Measurements from ENCODE around the gene PARD3.

The PARD3 gene

DNA sequence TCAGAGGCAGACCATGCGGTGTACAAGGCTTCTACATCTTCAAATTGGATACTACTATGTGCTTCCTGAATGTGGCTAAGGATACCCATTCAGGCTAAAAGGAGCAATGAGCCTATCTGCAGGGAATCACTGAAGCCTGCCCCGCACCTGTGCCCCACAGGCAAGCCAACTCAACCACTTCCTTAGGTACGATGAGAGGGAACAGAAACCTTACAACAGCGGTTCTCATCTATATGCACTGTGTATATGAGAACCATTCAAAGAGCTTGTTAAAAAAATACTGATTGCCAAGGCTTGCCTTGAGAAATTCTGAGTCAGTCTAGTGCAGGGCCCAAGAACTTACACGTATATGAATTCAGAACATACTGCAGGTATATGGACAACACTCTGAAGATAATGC lies 679.6 kb downstream of the PARD3 start:
- DNase-seq (ENCODE audit: low read depth in 2 of 2): no peak

GRCh38 chr10:34134602-34135001 lies 680.5 kb downstream of the PARD3 start:
- no peak for DNase-seq (ENCODE audit: low read depth in 2 of 2)

DNA sequence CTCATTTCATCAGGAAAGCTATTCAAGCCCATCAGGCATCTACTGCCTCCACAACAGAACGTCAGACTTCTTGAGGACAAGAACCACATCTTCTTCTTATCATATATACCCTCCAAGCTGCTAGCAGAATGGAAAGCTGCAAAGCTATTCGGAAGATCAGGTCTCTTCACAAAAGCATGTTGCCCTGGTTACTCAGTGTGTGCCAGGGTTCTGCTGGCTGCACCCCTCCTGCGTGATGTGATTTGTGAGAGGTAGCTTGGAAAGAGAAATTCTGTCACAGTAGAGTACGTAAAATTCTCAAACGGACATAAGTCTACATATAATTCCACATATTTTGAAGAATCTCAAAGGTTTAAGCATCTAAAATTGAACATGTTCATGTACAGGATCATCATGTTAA lies 681.7 kb downstream of the PARD3 start:
- no peak for DNase-seq (ENCODE audit: low read depth in 2 of 2)

DNA sequence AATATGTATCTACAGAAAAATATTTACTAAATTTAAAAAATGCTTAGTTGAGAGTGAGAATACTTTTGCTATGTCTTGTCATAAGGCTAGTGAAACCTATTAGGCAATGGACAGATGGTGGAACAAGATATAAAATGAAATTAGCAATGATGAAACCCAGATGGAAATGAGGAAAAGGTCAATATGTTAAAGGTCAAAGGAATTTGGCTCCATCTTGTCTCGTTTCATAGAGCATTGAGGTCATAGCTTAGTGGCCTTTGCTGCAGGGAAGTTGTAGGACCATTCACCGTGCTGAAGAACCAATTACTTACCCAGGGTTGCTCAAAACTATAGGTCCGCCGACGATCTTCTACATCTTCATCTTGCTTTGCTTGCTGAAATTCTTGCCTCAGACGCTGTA lies 683.9 kb downstream of the PARD3 start:
- no peak for DNase-seq (ENCODE audit: low read depth in 2 of 2)

DNA sequence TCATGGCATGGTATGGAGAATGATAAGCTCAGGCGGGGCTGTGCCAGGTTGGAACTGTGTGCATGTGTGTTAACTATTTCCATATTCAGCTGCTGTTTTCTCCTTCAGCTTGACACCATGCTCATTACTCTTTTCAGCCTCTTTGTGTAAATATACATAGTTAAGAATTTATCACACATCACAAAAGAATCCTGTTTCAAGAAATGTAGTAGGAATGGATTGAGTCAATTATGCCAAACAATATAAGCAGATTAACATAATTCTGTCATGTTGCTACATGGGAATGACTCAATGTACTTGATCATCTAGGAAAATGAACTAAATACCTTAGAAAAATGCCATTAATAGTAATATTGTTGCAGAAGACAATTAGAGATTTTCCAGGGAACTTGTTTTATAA lies 687.4 kb downstream of the PARD3 start:
- no peak for DNase-seq (ENCODE audit: low read depth in 2 of 2)

DNA sequence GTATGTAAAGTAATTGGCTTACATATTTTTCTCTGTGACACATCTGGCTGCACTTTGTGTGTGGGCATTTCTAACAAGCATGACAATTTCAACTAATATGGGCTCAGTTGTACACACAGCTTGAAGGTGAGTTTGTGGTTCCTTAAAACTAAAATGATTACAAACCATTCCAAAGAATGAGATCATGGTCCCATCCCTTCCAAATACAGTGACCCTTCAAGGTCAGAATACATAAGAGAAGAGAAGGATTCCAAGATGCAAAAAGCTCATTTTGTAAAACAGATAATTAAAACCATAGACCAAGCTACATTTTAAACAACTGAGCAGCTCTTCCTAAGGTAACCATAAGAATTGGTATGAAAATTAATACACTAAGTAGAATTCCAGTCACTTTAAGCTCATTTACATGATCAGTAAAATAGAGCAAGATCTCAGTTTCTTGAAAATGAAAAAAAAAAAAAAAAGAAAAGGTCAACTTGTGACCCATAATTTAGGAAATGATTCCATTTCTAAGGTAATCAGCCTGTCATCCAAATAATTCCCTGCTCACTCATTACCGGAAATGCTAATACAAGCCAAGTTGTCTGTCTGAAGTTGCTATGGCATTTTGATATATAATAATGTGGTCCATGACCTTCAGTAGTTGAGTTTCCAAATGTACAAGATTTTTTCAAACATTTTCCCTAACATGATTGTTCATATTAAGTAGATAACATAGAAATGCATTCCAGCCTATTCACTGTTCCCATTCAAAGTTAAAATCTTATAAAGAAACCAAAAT lies 688.5 kb downstream of the PARD3 start:
- no peak for DNase-seq (ENCODE audit: low read depth in 2 of 2)

GRCh38 chr10:34125702-34126101 lies 689.4 kb downstream of the PARD3 start:
- no peak for DNase-seq (ENCODE audit: low read depth in 2 of 2)

GRCh38 chr10:34124522-34125035 lies 690.5 kb downstream of the PARD3 start:
- DNase-seq (ENCODE audit: low read depth in 2 of 2): no peak

DNA sequence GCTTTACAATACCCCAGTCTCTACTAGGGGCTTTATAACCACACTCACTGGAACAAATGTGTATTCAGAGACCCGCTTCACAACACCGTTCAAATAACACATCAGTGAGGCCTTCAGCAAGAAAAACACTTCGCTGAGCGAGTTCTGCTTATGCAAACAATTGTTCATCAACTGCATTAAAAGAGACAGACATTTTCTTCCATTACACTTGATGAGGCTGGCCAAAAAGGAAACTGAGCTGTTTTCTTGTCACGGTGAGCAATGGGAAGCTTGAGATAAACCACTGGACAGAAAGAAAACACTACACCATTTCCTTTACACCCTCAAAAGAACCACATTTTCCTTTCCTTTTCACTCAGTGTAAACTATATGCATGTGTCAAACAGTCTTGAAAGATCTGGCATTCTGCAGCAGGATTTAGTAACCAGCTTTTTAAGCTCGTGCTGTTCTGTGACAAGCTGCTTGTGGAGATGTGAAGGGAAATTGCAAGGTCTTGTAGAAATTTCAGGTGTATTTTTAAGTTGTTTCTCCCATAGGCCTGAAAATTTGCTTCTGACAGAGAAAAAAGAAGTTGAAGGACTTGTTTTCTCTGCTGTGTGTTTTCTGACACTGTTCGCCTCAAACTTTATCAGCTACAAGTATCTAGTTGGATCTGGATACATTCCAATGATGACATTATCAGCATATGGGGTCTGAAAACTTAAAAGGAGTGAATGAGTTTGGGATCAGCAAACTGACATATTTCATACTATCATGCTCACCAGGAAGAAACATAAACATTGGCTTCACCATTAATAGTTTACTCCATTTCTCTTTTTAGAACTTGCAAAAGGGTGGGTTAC lies 693.1 kb downstream of the PARD3 start:
- no peak for DNase-seq (ENCODE audit: low read depth in 2 of 2)

- DNase-seq (ENCODE audit: low read depth in 2 of 2): no peak
Observed at GRCh38 chr10:34121125-34121753, 693.9 kb downstream of the PARD3 start.

DNA sequence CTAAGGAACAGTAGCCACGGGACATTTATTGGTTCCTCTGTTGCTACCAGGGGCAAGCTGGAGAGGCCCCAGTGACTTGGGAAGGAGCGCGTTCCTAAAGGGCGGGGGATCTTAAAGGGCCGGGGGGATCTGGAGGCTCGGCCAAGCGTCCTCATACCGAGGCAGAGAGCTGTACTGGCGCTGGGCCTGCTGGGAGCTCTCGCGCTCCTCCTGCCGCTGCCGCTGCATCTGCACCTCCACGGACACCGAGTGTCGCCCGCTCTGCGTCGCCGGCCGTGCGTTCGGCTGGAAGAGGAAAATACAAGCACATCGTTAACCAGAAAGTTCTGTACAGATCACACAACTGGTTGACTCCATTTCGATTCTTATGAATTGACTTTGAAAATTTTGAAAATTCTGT lies 695.6 kb downstream of the PARD3 start:
- no peak for DNase-seq (ENCODE audit: low read depth in 2 of 2)

DNA sequence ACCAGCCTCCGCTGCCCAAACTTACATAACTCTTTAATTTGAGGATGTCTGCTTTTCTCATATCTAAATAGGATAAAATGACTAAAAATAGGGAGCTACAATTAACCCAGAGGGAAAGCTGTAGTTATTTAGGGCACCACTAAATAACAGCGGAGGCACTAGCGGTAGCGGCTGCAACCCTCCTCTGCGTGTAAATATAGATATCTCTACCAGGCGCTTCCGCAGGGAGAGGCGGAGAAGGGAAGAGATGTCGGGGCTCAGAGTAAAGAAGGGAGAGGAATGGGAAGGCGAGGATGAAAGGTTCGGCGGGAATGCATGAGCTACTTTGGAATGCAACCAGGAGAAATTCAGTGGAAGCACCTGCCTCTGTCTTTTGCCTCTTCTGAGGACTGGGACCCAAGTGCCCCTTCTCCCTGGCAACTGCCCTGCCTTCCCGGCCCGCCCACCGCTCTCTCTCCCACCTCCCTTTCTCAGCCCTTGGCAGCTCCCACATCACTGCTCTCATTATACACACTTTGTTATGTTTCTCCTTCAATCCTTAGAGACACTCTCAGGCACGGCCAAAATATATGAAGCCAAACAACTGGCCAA lies 698.3 kb downstream of the PARD3 start:
- DNase-seq (ENCODE audit: low read depth in 2 of 2): no peak

DNA sequence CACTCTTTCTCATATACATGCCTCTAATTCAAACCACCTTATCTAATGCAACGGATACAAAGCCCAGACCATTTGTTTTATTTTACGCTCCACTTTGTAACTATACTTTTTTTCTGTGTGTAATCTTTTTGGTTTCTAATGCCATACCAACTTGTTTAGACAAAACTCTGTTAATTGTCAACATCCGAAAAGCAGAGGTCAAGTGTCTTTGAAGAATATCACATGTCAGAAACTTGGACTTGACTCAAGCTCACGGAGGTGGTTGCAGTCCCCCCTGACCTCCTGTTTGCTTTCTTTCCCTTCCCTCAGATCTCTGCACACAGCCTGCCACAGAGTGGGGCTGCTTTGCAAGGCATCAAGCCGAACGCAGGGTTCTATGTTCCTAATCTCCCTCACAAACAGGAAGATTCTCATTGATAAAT lies 698.9 kb downstream of the PARD3 start:
- no peak for DNase-seq (ENCODE audit: low read depth in 2 of 2)

- DNase-seq (ENCODE audit: low read depth in 2 of 2): no peak
Observed at GRCh38 chr10:34114914-34115313, 700.2 kb downstream of the PARD3 start.

DNA sequence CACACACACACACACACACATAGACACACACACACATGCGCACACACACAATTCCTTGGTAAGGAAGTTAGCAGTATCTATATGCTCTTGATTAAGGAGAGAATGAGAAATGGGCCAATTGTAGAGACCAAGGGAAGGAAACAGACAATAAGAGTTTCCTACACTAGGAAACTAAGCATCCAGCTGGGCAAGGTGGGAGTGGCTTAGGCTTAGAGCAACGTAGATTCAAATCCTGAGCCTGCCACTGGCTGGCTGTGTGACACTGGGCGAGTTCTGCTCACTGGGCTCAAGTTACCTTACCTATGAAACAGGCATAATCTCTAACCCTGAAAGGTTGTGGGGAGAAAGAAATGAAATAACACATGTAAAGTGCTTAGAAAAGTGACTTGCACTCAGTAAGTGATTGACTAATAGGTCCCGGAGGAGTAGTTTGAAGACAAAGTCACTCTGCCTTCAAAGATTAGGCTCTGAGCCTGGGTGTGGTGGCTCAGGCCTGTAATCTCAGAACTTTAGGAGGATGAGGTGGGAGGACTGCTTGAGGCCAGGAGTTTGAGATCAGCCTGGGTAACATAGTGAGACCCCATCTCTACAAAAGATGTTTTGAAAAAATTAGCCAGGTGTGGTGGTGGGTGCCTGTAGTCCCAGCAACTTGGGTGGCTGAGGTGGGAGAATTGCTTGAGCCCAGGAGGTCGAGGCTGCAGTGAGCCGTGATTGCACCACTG lies 701.4 kb downstream of the PARD3 start:
- no peak for DNase-seq (ENCODE audit: low read depth in 2 of 2)

DNA sequence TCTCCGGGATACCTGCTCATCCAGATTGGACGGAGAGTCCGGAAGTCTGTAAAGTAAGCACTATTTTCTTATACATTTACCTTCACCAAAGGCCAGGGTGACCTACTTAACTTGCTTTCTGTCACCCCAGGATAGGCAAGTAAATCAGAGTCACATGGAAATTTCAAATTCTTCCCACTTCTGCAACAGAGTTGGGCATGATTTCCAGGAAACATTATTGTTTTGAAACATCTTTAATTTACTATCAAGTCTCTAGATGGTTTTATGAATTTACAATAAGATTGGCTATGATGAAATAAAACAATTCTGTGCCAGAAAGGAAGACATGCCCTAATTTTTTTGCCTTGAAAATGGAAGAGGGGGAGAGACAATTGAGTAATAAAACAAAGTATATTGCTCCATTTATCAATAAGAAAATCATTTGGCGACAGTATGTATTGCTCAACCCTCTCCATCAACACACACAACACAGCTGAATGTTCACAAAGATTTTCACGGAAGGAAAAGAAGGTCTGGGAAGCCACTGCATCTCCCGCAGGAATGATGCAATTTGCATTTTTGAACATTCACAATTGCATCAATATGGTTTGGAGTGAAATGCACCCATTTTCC lies 702.8 kb downstream of the PARD3 start:
- no peak for DNase-seq (ENCODE audit: low read depth in 2 of 2)

DNA sequence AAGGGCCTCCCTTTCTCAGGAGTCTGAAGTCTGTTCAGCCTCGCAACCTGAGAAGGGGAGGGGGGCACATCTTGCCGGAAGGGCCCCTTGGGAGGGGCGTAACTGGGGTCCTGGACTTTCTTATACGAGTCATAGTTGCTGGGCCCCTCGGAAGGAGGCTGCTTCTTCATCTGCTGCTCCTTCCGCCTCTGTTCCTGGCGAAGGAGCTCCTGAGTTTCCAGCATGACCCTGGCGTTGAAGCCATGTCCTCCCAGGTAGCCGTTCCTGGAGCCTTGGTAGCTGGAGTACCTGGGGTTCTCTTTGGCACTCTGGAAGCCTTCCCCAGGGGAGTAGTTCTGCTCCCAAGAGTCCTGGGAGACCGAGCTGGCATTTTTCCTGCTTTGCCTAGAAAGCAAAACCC lies 703.9 kb downstream of the PARD3 start:
- no peak for DNase-seq (ENCODE audit: low read depth in 2 of 2)

GRCh38 chr10:34109952-34110702 lies 705.0 kb downstream of the PARD3 start:
- no peak for DNase-seq (ENCODE audit: low read depth in 2 of 2)

DNA sequence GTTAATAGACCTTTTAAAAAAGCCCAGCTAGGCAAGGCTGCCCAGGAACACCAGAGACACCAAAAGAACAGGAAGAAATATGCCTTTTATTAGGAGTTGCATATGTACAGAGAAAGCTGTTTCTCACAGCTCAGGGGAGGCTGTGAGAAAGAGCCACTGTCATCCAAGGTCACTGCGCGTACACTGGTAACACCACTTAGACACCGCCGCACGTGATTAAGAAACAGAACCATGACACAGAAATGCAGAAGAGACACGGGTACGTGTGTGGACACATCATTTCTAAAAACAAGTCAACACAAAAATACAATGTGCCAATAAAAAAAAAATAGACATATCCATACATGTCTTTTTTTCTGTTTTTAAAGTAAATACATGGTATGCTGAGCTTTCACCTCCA lies 705.6 kb downstream of the PARD3 start:
- DNase-seq (ENCODE audit: low read depth in 2 of 2): no peak

Data from stimulated activated CD8-positive, alpha-beta memory T cell treated with anti-CD3 and anti-CD28 coated beads, Interleukin-2, amount 100 ng/mL, for 48 hours (primary cell).